SU-DHL-6 (cell line): ENCODE measurements around the gene OR5B3.

Experiments
- CTCF ChIP-seq: fragments of 200-600 bp; sonication (generic); IDR thresholded peaks from one replicate; pipeline ENCODE4 v1.5.1; 2017; ENCODE audit warnings: antibody characterized with exemption, mild to moderate bottlenecking, low read length, moderate library complexity; ENCODE audit not compliant: insufficient read depth, poor library complexity, severe bottlenecking
- EZH2phosphoT487 ChIP-seq: fragments of 200-600 bp; sonication (generic), shearing (Covaris generic); conservative IDR thresholded peaks from 2 replicates; pipeline ENCODE4 v1.6.1; 2018; ENCODE audit warnings: mild to moderate bottlenecking, antibody characterized with exemption, low read length, moderate library complexity, mixed read lengths

GRCh38 chr11:58354727-58355126 is 51.9 kb downstream of the OR5B3 start:
- no peak for TF ChIP-seq CTCF
- TF ChIP-seq EZH2phosphoT487, result no peak
